Natural killer cell (primary cell): ENCODE data around the gene UBE2I. TPM values are rescaled to one million over a fixed set of nuclear protein-coding genes. Genes with fewer than 3 reads are reported as not detected.

Source experiments
- ATAC-seq, 3 donors: fragments of 150-1000 bp in 2 of 3; fragments of 200-7000 bp in 1 of 3; cut with Tn5 transposase; 1 replicate in 1 of 3; 2 replicates in 2 of 3; pipeline ENCODE4 v1.10.0; 2021; ENCODE audit warnings: mild to moderate bottlenecking in 2 of 3, moderate library complexity in 2 of 3
- DNase-seq, 2 donors: peaks; one replicate each; pipeline versions ENCODE4 v3.0.0 to v3.0.0-alpha.2; 2013 to 2021; ENCODE audit warnings: mixed read lengths in 1 of 2
- H3K27ac ChIP-seq: one replicate; pipeline ENCODE4 v1.5.1; 2013; ENCODE audit warnings: mild to moderate bottlenecking, low read length
- H3K27me3 ChIP-seq: one replicate; pipeline ENCODE4 v1.6.1; 2013; ENCODE audit warnings: low read length; ENCODE audit not compliant: control insufficient read depth, insufficient read depth
- H3K36me3 ChIP-seq: one replicate; pipeline ENCODE4 v1.6.1; 2013; ENCODE audit warnings: low read length; ENCODE audit not compliant: control insufficient read depth, insufficient read depth
- H3K4me1 ChIP-seq: one replicate; pipeline ENCODE4 v1.6.1; 2013; ENCODE audit warnings: low read length; ENCODE audit not compliant: control insufficient read depth, insufficient read depth
- H3K4me3 ChIP-seq: one replicate; pipeline ENCODE4 v1.5.1; 2013; ENCODE audit warnings: low read length
- H3K9me3 ChIP-seq: one replicate; pipeline ENCODE4 v1.6.1; 2013; ENCODE audit warnings: low read length; ENCODE audit not compliant: control insufficient read depth, insufficient read depth
- H3K27ac Mint-ChIP-seq, 2 donors: one replicate each; pipeline ENCODE4 v1.8.0; 2022; ENCODE audit warnings: mild to moderate bottlenecking in 2 of 2, mixed read lengths in 2 of 2, moderate library complexity in 1 of 2
- H3K27me3 Mint-ChIP-seq, 2 donors: one replicate each; pipeline ENCODE4 v1.8.0; 2022; ENCODE audit warnings: low read depth in 2 of 2, mixed read lengths in 2 of 2
- H3K36me3 Mint-ChIP-seq: one replicate; pipeline ENCODE4 v1.8.0; 2022; ENCODE audit warnings: mixed read lengths
- H3K4me1 Mint-ChIP-seq, 2 donors: one replicate each; pipeline ENCODE4 v1.8.0; 2022; ENCODE audit warnings: mixed read lengths in 2 of 2
- H3K4me3 Mint-ChIP-seq: one replicate; pipeline ENCODE4 v1.8.0; 2022; ENCODE audit warnings: mild to moderate bottlenecking, moderate library complexity, mixed read lengths
- H3K9me3 Mint-ChIP-seq, 2 donors: one replicate each; pipeline ENCODE4 v1.8.0; 2022; ENCODE audit warnings: mixed read lengths in 2 of 2
- CTCF ChIP-seq: fragments of 200-600 bp; IDR thresholded peaks from one replicate; pipeline ENCODE4 v1.8.0; 2022; ENCODE audit warnings: antibody characterized with exemption
- WGBS: methylation state at CpG from one replicate; pipeline ENCODE4 v1.1.7; 2013; ENCODE audit warnings: missing lambda C conversion rate; ENCODE audit not compliant: insufficient coverage; 5-methylcytosine and 5-hydroxymethylcytosine counted together
- intact Hi-C: fragments of 100-400 bp; cut with micrococcal nuclease; formaldehyde crosslinking; loops from one replicate; pipeline ENCODE4 v1.14.2; 2022
- total RNA-seq, 4 donors: library from RNA; stranded (reverse); fragments of 120-200 nt in 1 of 4; gene quantifications; one replicate each; pipeline versions ENCODE4 v1.2.3 to v1.2.4, GENCODE V29; 2013 to 2022

UBE2I gene
- total RNA-seq, 3 donors from 2014 or later (not counting 1 experiment from before 2014, with no cell fraction given), result 367 to 412 (median 383) TPM

GRCh38 chr16:1279945-1280589, 29.4 kb upstream of the UBE2I start:
- H3K9me3 Mint-ChIP-seq, result no peaks in the 10 kb centered on the region
- Histone ChIP-seq H3K27ac (no peak overlapping the region), H3K4me3 (no peak overlapping the region), H3K27me3 (no peaks in the 10 kb centered on the region), H3K9me3 (no peaks in the 10 kb centered on the region), H3K4me1 (peaks cover 5% of the 10 kb centered on the region), H3K36me3 (no peaks in the 10 kb centered on the region)
- WGBS, result 86% methylated on average over 29 of the region's 29 CpGs
- no peak for TF ChIP-seq CTCF
- H3K27ac Mint-ChIP-seq, result no peak overlapping the region
- H3K27me3 Mint-ChIP-seq, result peaks cover 0 to 9% of the 10 kb centered on the region in 2 donors
- no peak for ATAC-seq
- no peak overlapping the region for H3K4me3 Mint-ChIP-seq
- no peaks in the 10 kb centered on the region for H3K4me1 Mint-ChIP-seq
- no peaks in the 10 kb centered on the region for H3K36me3 Mint-ChIP-seq
- intact Hi-C loops, result no loop called here
- DNase-seq, result no peak

- ATAC-seq (no peak), DNase-seq (no peak)
- no peaks in the 10 kb centered on the region for H3K27me3 ChIP-seq
- no peak overlapping the region for H3K4me3 ChIP-seq
- H3K4me1 Mint-ChIP-seq, result no peaks in the 10 kb centered on the region
- TF ChIP-seq CTCF, result no peak
- 74% methylated on average over 8 of the region's 8 CpGs for WGBS
- H3K27ac Mint-ChIP-seq, result no peak overlapping the region
- no peaks in the 10 kb centered on the region for H3K9me3 Mint-ChIP-seq
- no peaks in the 10 kb centered on the region for H3K9me3 ChIP-seq
- H3K36me3 ChIP-seq, result no peaks in the 10 kb centered on the region
- intact Hi-C loops, result no loop called here
- H3K4me1 ChIP-seq, result peaks cover 5% of the 10 kb centered on the region
- no peak overlapping the region for H3K4me3 Mint-ChIP-seq
- H3K36me3 Mint-ChIP-seq, result no peaks in the 10 kb centered on the region
- H3K27me3 Mint-ChIP-seq, result peaks cover 0 to 9% of the 10 kb centered on the region in 2 donors
- no peak overlapping the region for H3K27ac ChIP-seq
These were observed 28.7 kb upstream of the UBE2I start for GRCh38 chr16:1280783-1281182.

GRCh38 chr16:1281517-1281916, 27.9 kb upstream of the UBE2I start:
- Histone ChIP-seq H3K4me1 (peaks cover 5% of the 10 kb centered on the region), H3K27me3 (no peaks in the 10 kb centered on the region), H3K27ac (no peak overlapping the region), H3K9me3 (no peaks in the 10 kb centered on the region), H3K4me3 (no peak overlapping the region), H3K36me3 (no peaks in the 10 kb centered on the region)
- WGBS, result 83% methylated on average over 16 of the region's 16 CpGs
- H3K9me3 Mint-ChIP-seq, result no peaks in the 10 kb centered on the region
- no peak for TF ChIP-seq CTCF
- H3K27ac Mint-ChIP-seq, result no peak overlapping the region
- H3K4me3 Mint-ChIP-seq, result no peak overlapping the region
- H3K4me1 Mint-ChIP-seq, result no peaks in the 10 kb centered on the region
- intact Hi-C loops, result no loop called here
- H3K36me3 Mint-ChIP-seq, result no peaks in the 10 kb centered on the region
- no peak for DNase-seq
- ATAC-seq, result no peak
- H3K27me3 Mint-ChIP-seq, result peaks cover 0 to 9% of the 10 kb centered on the region in 2 donors
